Measurements from ENCODE around the gene AQP10.

GRCh38 chr1:154351363-154352068 is 30.6 kb downstream of the AQP10 start:
- no peak for TF ChIP-seq CTCF (IDR thresholded peaks at IDR 0.05)
- TF ChIP-seq EP300 (IDR thresholded peaks at IDR 0.05), result no peak
- TF ChIP-seq POLR2A (IDR thresholded peaks at IDR 0.05), result no peak

All from suprapubic skin (tissue), 3 donors.